ENCODE measurements around the gene ZMYM2.

ZMYM2 gene

DNA sequence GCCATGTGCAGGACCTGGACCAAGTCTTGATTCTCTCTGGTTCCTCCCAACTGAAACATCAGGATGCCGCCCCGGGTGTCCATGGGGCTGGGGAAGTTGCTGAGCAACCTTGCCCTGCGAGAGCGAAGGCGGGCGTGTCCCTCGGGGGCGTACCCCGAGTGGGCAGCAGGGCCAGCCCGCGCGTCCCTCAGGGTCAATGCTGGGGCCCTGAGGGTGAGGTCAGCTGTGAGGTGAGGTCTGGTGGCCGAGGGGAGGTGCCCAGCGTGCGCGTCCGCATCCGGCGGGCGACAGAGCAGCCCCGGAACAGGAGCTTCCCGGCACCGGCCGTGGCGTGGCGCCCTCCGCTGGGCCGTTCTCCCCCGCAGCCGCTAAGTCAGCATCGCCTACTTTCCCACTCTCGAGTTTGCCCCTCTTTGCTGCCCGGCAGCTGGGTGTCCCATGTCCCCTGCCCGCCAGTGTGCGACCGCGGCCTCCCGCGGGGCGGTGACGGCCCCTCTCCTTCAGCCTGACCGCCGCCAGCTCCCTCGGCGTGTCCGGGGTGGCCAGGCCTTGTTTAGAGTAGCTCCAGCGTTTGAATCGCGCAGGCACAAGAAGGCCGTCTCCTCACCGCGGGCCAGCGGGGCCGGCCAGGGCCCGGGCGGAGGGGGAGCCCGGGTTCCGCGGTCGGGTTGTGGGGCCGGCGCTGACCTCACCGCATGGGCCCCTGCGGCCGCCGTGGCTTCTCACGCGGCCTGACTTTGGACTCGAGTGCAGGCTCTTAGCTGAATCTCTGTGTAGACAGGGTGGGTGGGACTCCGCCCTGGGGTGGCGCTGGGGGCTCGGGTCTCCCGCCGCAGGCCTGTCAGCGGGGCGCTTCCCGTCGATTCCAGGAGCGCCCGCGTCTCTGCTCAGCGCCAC lies 169.3 kb downstream of the ZMYM2 start:
- H3K36me3 ChIP-seq (ENCODE audit: insufficient read depth, low read length): no peaks in the 10 kb centered on the region
- peak overlapping the region in 1 of 2 experiments; percentile 54; a peak in 2 of 4 replicates for H3K4me3 ChIP-seq (ENCODE audit: low read depth in 1 of 2, low read length in 2 of 2)
- H3K4me1 ChIP-seq (ENCODE audit: insufficient read depth, low read length): peaks cover 16% of the 10 kb centered on the region
- H2AFZ ChIP-seq (ENCODE audit: low read depth, low read length): peak overlapping the region; percentile 71
- ATAC-seq (ENCODE audit: insufficient read depth, low read depth): peak; percentile 51
- H3K4me2 ChIP-seq (ENCODE audit: insufficient read depth, low read length): peak overlapping the region; percentile 68
- H3K27me3 ChIP-seq (ENCODE audit: insufficient read depth, low read length, poor library complexity): peaks cover 22% of the 10 kb centered on the region
- H3K79me2 ChIP-seq (ENCODE audit: insufficient read depth, low read length): no peaks in the 10 kb centered on the region
- TF ChIP-seq CTCF (IDR thresholded peaks at IDR 0.05; ENCODE audit: borderline replicate concordance, extremely low read depth, low read length, poor library complexity, severe bottlenecking) (peak; percentile 55), EZH2 (IDR thresholded peaks at IDR 0.05; ENCODE audit: borderline replicate concordance, low read depth, low read length, severe bottlenecking) (no peak)
- no peaks in the 10 kb centered on the region for H4K20me1 ChIP-seq (ENCODE audit: insufficient read depth, low read length)
- no peak overlapping the region for H3K27ac ChIP-seq (ENCODE audit: low read length)
- DNase-seq: peak; percentile 12
- peak overlapping the region; percentile 47 for H3K9ac ChIP-seq (ENCODE audit: low read depth, low read length)
- no peaks in the 10 kb centered on the region for H3K9me3 ChIP-seq (ENCODE audit: insufficient read depth, low read length, severe bottlenecking)

DNA sequence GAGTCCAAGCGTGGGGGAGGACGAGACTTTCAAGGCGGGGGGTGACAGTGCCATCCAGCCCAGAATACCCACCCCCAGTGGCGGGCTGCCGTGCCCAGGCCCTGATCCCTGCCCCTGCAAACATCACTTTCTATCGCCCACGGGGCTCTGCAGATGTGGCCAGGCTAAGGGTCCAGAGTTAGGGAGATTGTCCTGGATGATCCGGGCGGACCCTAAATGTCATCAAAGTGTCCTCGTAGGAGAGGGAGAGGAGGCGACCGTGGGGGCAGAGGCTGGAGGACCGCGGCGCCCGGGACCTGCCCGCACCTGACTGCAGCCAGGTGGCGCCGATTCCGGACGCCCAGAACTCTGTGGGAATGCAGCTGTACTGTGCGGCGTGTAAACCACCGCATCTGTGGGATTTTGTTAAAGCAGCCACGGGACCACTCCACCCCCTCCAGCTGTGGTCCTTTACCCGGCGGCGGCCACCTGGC lies 170.0 kb downstream of the ZMYM2 start:
- peaks cover 16% of the 10 kb centered on the region for H3K4me1 ChIP-seq (ENCODE audit: insufficient read depth, low read length)
- peak overlapping the region; percentile 47; the same call in 1 of the 2 replicates for H3K9ac ChIP-seq (ENCODE audit: low read depth, low read length)
- H4K20me1 ChIP-seq (ENCODE audit: insufficient read depth, low read length): no peaks in the 10 kb centered on the region
- no peak for TF ChIP-seq EZH2 (IDR thresholded peaks at IDR 0.05; ENCODE audit: borderline replicate concordance, low read depth, low read length, severe bottlenecking)
- peak; percentile 47 for TF ChIP-seq CTCF (IDR thresholded peaks at IDR 0.05; ENCODE audit: borderline replicate concordance, extremely low read depth, low read length, poor library complexity, severe bottlenecking)
- H3K79me2 ChIP-seq (ENCODE audit: insufficient read depth, low read length): no peaks in the 10 kb centered on the region
- H2AFZ ChIP-seq (ENCODE audit: low read depth, low read length): 0 out of 2 replicates have a peak overlapping the region, but pooled peaks have one; percentile 71
- peak overlapping the region in 1 of 2 experiments; percentile 54; a peak in 2 of 4 replicates for H3K4me3 ChIP-seq (ENCODE audit: low read depth in 1 of 2, low read length in 2 of 2)
- H3K4me2 ChIP-seq (ENCODE audit: insufficient read depth, low read length): peak overlapping the region; percentile 68
- ATAC-seq (ENCODE audit: insufficient read depth, low read depth) (peak; percentile 34; the same call in 2 of the 3 replicates), DNase-seq (peak; percentile 27)
- no peak overlapping the region for H3K27ac ChIP-seq (ENCODE audit: low read length)
- peaks cover 22% of the 10 kb centered on the region for H3K27me3 ChIP-seq (ENCODE audit: insufficient read depth, low read length, poor library complexity)
- H3K9me3 ChIP-seq (ENCODE audit: insufficient read depth, low read length, severe bottlenecking): no peaks in the 10 kb centered on the region
- H3K36me3 ChIP-seq (ENCODE audit: insufficient read depth, low read length): no peaks in the 10 kb centered on the region

DNA sequence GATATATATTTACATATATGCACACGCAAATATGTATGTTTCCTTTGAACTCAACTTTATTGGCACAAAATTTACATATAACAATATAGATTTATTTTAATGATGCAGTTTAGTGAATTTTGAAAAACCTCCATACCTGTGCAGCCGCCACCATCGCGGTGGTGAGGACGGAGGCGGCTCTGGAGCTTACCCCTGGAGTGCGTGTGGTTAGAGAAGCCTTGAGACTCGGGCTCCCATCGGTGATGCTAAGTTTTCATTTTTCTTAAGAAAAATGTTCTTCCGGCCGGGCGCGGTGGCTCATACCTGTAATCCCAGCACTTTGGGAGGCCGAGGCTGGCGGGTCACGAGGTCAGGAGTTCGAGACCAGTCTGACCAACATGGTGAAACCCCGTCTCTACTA lies 170.5 kb downstream of the ZMYM2 start:
- Histone ChIP-seq H3K27me3 (ENCODE audit: insufficient read depth, low read length, poor library complexity) (peaks cover 22% of the 10 kb centered on the region), H4K20me1 (ENCODE audit: insufficient read depth, low read length) (no peaks in the 10 kb centered on the region), H3K4me2 (ENCODE audit: insufficient read depth, low read length) (no peak overlapping the region), H2AFZ (ENCODE audit: low read depth, low read length) (no peak overlapping the region), H3K36me3 (ENCODE audit: insufficient read depth, low read length) (no peaks in the 10 kb centered on the region), H3K27ac (ENCODE audit: low read length) (no peak overlapping the region), H3K9ac (ENCODE audit: low read depth, low read length) (no peak overlapping the region), H3K4me3 (ENCODE audit: low read depth in 1 of 2, low read length in 2 of 2) (no peak overlapping the region), H3K9me3 (ENCODE audit: insufficient read depth, low read length, severe bottlenecking) (no peaks in the 10 kb centered on the region), H3K4me1 (ENCODE audit: insufficient read depth, low read length) (peaks cover 16% of the 10 kb centered on the region), H3K79me2 (ENCODE audit: insufficient read depth, low read length) (no peaks in the 10 kb centered on the region)
- TF ChIP-seq EZH2 (IDR thresholded peaks at IDR 0.05; ENCODE audit: borderline replicate concordance, low read depth, low read length, severe bottlenecking): no peak
- TF ChIP-seq CTCF (IDR thresholded peaks at IDR 0.05; ENCODE audit: borderline replicate concordance, extremely low read depth, low read length, poor library complexity, severe bottlenecking): no peak
- DNase-seq: no peak
- ATAC-seq (ENCODE audit: insufficient read depth, low read depth): no peak
